CD14-positive monocyte (primary cell): Measurements from ENCODE around the gene DCTD. TPM values are rescaled to one million over a fixed set of nuclear protein-coding genes. Genes with fewer than 3 reads are reported as not detected.

Source experiments
- DNase-seq, 3 donors: peaks; one replicate each; pipeline ENCODE4 v3.0.0-alpha.2; 2011 to 2022
- H2AFZ ChIP-seq: 2 replicates; pipeline ENCODE4 v1.6.0; 2012; ENCODE audit warnings: mild to moderate bottlenecking, low read depth, low read length, inconsistent platforms; ENCODE audit not compliant: insufficient read depth, poor library complexity, severe bottlenecking
- H3K27ac ChIP-seq, 2 donors: 1 replicate in 1 of 2; 2 replicates in 1 of 2; pipeline ENCODE4 v1.5.1; 2012 to 2013; ENCODE audit warnings: low read length in 2 of 2, control low read depth in 1 of 2, inconsistent platforms in 1 of 2, low read depth in 1 of 2, mild to moderate bottlenecking in 1 of 2
- H3K27me3 ChIP-seq, 2 donors: one replicate each; pipeline versions ENCODE4 v1.6.0 to v1.6.1; 2011 to 2013; ENCODE audit warnings: low read length in 2 of 2; ENCODE audit not compliant: control insufficient read depth in 2 of 2, insufficient read depth in 2 of 2
- H3K36me3 ChIP-seq, 2 donors: replicated peaks in 1 of 2; 1 replicate in 1 of 2; 2 replicates in 1 of 2; pipeline versions ENCODE4 v1.5.1 to v1.6.1; 2012 to 2013; ENCODE audit warnings: low read length in 2 of 2, control low read depth in 1 of 2, inconsistent platforms in 1 of 2, mild to moderate bottlenecking in 1 of 2; ENCODE audit not compliant: insufficient read depth in 2 of 2, control insufficient read depth in 1 of 2
- H3K4me1 ChIP-seq, 2 donors: 1 replicate in 1 of 2; 2 replicates in 1 of 2; pipeline versions ENCODE4 v1.5.1 to v1.6.1; 2012 to 2013; ENCODE audit warnings: low read length in 2 of 2, control low read depth in 1 of 2, inconsistent platforms in 1 of 2, mild to moderate bottlenecking in 1 of 2, moderate library complexity in 1 of 2; ENCODE audit not compliant: insufficient read depth in 2 of 2, control insufficient read depth in 1 of 2
- H3K4me2 ChIP-seq: replicated peaks from 2 replicates; pipeline ENCODE3; 2012; ENCODE audit warnings: low read length, moderate library complexity, mild to moderate bottlenecking; ENCODE audit not compliant: poor library complexity, severe bottlenecking; ENCODE audit errors: extremely low read depth
- H3K4me3 ChIP-seq, 3 experiments: fragments of 200-600 bp in 1 of 3; sonication (generic) in 1 of 3; replicated peaks in 1 of 3; 1 replicate in 2 of 3; 2 replicates in 1 of 3; pipeline ENCODE4 v1.5.1; 2011 to 2013; ENCODE audit warnings: low read length in 3 of 3, mild to moderate bottlenecking in 3 of 3, control low read depth in 2 of 3, low read depth in 2 of 3, inconsistent platforms in 1 of 3, moderate library complexity in 1 of 3
- H3K79me2 ChIP-seq: 2 replicates; pipeline ENCODE4 v1.6.0; 2012; ENCODE audit warnings: mild to moderate bottlenecking, control low read depth, inconsistent platforms, low read length, moderate library complexity; ENCODE audit not compliant: insufficient read depth
- H3K9ac ChIP-seq: 2 replicates; pipeline ENCODE4 v1.6.0; 2017; ENCODE audit warnings: low read length, mild to moderate bottlenecking; ENCODE audit not compliant: insufficient read depth, poor library complexity, severe bottlenecking
- H3K9me3 ChIP-seq, 2 donors: replicated peaks in 1 of 2; 1 replicate in 1 of 2; 2 replicates in 1 of 2; pipeline versions ENCODE4 v1.5.1 to v1.6.1; 2012 to 2013; ENCODE audit warnings: low read length in 2 of 2, control low read depth in 1 of 2; ENCODE audit not compliant: control insufficient read depth in 1 of 2, insufficient read depth in 1 of 2
- H4K20me1 ChIP-seq: 2 replicates; pipeline ENCODE4 v1.6.0; 2012; ENCODE audit warnings: mild to moderate bottlenecking, low read length, control low read depth, moderate library complexity; ENCODE audit not compliant: insufficient read depth
- H3K27ac Mint-ChIP-seq, 7 donors: one replicate each; pipeline ENCODE4 v1.8.0; 2020; ENCODE audit warnings: mild to moderate bottlenecking in 7 of 7, mixed read lengths in 7 of 7, moderate library complexity in 6 of 7, inconsistent platforms in 2 of 7
- H3K27me3 Mint-ChIP-seq, 3 donors: one replicate each; pipeline ENCODE4 v1.8.0; 2021 to 2022; ENCODE audit warnings: low read depth in 3 of 3, mild to moderate bottlenecking in 3 of 3, mixed read lengths in 3 of 3, moderate library complexity in 3 of 3, inconsistent platforms in 1 of 3
- H3K36me3 Mint-ChIP-seq, 2 donors: one replicate each; pipeline ENCODE4 v1.8.0; 2020; ENCODE audit warnings: mixed read lengths in 2 of 2, inconsistent platforms in 1 of 2, mild to moderate bottlenecking in 1 of 2
- H3K4me1 Mint-ChIP-seq: one replicate; pipeline ENCODE4 v1.8.0; 2020; ENCODE audit warnings: mild to moderate bottlenecking, mixed read lengths
- H3K4me3 Mint-ChIP-seq, 2 donors: one replicate each; pipeline ENCODE4 v1.8.0; 2020; ENCODE audit warnings: mild to moderate bottlenecking in 2 of 2, mixed read lengths in 2 of 2, moderate library complexity in 1 of 2
- H3K9me3 Mint-ChIP-seq, 7 donors: one replicate each; pipeline ENCODE4 v1.8.0; 2020 to 2022; ENCODE audit warnings: mixed read lengths in 7 of 7, mild to moderate bottlenecking in 6 of 7, moderate library complexity in 6 of 7, inconsistent platforms in 2 of 7
- CTCF ChIP-seq: fragments of 200-600 bp; IDR thresholded peaks from one replicate; pipeline ENCODE4 v1.8.0; 2022; ENCODE audit warnings: antibody characterized with exemption, mild to moderate bottlenecking
- WGBS: methylation state at CpG from one replicate; pipeline ENCODE4 v1.1.5; 2013; ENCODE audit warnings: missing lambda C conversion rate; ENCODE audit not compliant: insufficient coverage; 5-methylcytosine and 5-hydroxymethylcytosine counted together
- intact Hi-C, 2 donors: fragments of 100-400 bp; cut with micrococcal nuclease; formaldehyde crosslinking; loops; one replicate each; pipeline versions ENCODE4 v1.15.0 to v1.15.1; 2023
- polyA plus RNA-seq, 3 donors: library from polyadenylated mRNA; depleted of rRNA in 1 of 3; unstranded in 2 of 3; stranded (reverse) in 1 of 3; fragments of 300-500 nt in 2 of 3; fragments of >200 nt in 1 of 3; fragmentation: Illumina TruSeq in 2 of 3; gene quantifications; 1 replicate in 2 of 3; 2 replicates in 1 of 3; pipeline ENCODE4 v1.2.3, GENCODE V29; 2012 to 2021

DCTD gene
- polyA plus RNA-seq, 3 donors: 45.8 to 49.9 (median 47.8) TPM

- Histone ChIP-seq H3K9me3 (no peaks in the 10 kb centered on the region), H3K79me2 (no peaks in the 10 kb centered on the region), H3K4me1 (no peaks in the 10 kb centered on the region), H4K20me1 (no peaks in the 10 kb centered on the region), H3K9ac (no peak overlapping the region), H3K27ac (no peak overlapping the region), H3K27me3 (no peaks in the 10 kb centered on the region), H2AFZ (no peak overlapping the region), H3K36me3 (no peaks in the 10 kb centered on the region), H3K4me3 (no peak overlapping the region), H3K4me2 (no peak overlapping the region)
- no peak for TF ChIP-seq CTCF
- Mint-ChIP-seq H3K9me3 (peaks cover 0 to 3% (median 2%) of the 10 kb centered on the region in 7 donors), H3K4me1 (peaks cover 3% of the 10 kb centered on the region), H3K36me3 (no peaks in the 10 kb centered on the region), H3K27me3 (peaks cover 4 to 9% (median 4%) of the 10 kb centered on the region in 3 donors), H3K27ac (no peak overlapping the region), H3K4me3 (no peak overlapping the region)
- WGBS: 98% methylated on average over 4 of the region's 10 CpGs
- intact Hi-C loops: no loop called here
- no peak for DNase-seq
Measured at GRCh38 chr4:182840108-182840507, 77.1 kb downstream of the DCTD start.

Other genes with a start within 250 kb of the DCTD start
- 1 to 10 TPM; 1.9 to 3.8 (median 2.9) TPM for gene WWC2, start 181.9 kb upstream of the DCTD start, polyA plus RNA-seq